Activated naive CD8-positive, alpha-beta T cell (primary cell): Measurements from ENCODE around the gene NUP205.
"Not testable (repeated sequence)": the region's sequence is repeated elsewhere in the genome, so short reads cannot be mapped to it uniquely, and the experiment has no call there.

ENCODE experiments used
- H3K27ac Mint-ChIP-seq: one replicate; pipeline ENCODE4 v1.8.0; 2021; ENCODE audit warnings: mixed read lengths
- H3K27me3 Mint-ChIP-seq: one replicate; pipeline ENCODE4 v1.8.0; 2021; ENCODE audit warnings: mixed read lengths
- H3K36me3 Mint-ChIP-seq: one replicate; pipeline ENCODE4 v1.8.0; 2021; ENCODE audit warnings: mixed read lengths
- H3K4me1 Mint-ChIP-seq: one replicate; pipeline ENCODE4 v1.8.0; 2021; ENCODE audit warnings: low read depth, mixed read lengths
- H3K4me3 Mint-ChIP-seq: one replicate; pipeline ENCODE4 v1.8.0; 2021; ENCODE audit warnings: mild to moderate bottlenecking, mixed read lengths
- H3K9me3 Mint-ChIP-seq: one replicate; pipeline ENCODE4 v1.8.0; 2021; ENCODE audit warnings: low read depth, mixed read lengths

Gene NUP205

DNA sequence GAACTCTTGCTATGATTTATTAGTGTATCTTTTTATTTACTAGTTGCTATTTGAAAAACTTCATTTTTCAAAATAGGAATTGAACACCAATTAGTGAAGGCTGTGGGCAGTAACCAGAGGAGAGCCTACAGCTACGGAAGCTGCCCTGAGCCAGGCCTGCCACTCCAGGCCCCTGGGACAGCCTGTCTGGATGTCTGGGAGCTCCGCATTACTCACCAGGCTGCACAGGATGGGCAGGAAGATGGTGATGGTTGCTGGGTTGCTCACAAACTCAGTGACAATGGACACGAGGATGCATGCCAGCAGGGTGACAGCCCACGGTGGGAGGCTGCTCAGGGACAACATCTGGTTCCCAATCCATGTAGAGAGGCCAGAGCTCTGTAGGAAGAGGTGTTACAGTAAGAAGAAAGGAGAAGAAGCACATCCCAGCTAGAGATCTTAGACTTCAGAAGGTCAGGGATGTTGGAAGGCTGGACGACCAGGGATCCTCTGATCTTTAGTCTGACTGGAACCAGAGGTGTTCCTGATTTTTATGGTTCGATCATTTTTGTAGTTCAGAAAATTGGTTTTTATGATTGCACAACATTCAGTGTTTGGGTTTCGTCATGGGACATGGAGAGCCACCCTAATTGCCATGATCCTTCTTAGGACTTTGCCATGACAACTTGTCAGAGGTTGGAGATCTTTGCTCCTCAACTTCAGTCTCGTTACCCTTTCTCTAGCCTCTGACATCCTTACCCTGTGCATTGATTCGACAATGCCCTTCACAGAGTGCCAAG, 127.8 kb downstream of the NUP205 start:
- no peak overlapping the region for H3K27ac Mint-ChIP-seq

DNA sequence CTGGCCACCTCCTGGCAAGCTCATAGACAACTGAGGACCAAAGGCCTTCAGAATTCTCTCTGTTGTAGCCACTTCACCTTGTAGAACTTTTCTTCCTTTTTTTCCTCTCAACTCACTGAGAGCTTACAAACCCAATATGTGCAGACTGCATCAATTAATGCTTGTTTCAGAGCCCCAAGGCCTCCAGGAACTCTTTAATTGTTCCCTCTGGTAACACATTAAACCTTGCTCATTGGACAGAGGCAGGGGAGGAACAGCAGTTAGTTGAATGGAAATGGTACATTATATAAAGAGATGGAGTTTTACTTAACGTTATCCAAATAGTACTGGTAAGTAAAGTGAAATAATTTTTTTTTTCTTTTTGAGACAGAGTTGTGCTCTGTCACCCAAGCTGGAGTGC, 129.7 kb downstream of the NUP205 start:
- Mint-ChIP-seq H3K4me3 (no peak overlapping the region), H3K36me3 (peaks cover 18% of the 10 kb centered on the region), H3K4me1 (no peaks in the 10 kb centered on the region), H3K27me3 (no peaks in the 10 kb centered on the region), H3K27ac (no peak overlapping the region), H3K9me3 (no peaks in the 10 kb centered on the region)

More for the DNA sequence above, 127.8 kb downstream of the NUP205 start:
- no peak overlapping the region for H3K4me3 Mint-ChIP-seq
- H3K27me3 Mint-ChIP-seq = no peaks in the 10 kb centered on the region
- no peaks in the 10 kb centered on the region for H3K4me1 Mint-ChIP-seq
- H3K9me3 Mint-ChIP-seq = no peaks in the 10 kb centered on the region
- H3K36me3 Mint-ChIP-seq = peaks cover 14% of the 10 kb centered on the region

- no peaks in the 10 kb centered on the region for H3K27me3 Mint-ChIP-seq
- H3K36me3 Mint-ChIP-seq = peaks cover 18% of the 10 kb centered on the region
- no peaks in the 10 kb centered on the region for H3K4me1 Mint-ChIP-seq
- no peak overlapping the region for H3K27ac Mint-ChIP-seq
- H3K4me3 Mint-ChIP-seq = no peak overlapping the region
- no peaks in the 10 kb centered on the region for H3K9me3 Mint-ChIP-seq
These were observed 132.8 kb downstream of the NUP205 start for GRCh38 chr7:135690566-135690965.

- H3K9me3 Mint-ChIP-seq = no peaks in the 10 kb centered on the region
- H3K27me3 Mint-ChIP-seq = no peaks in the 10 kb centered on the region
- H3K36me3 Mint-ChIP-seq = peaks cover 21% of the 10 kb centered on the region
- H3K4me1 Mint-ChIP-seq = no peaks in the 10 kb centered on the region
- no peak overlapping the region for H3K4me3 Mint-ChIP-seq
- H3K27ac Mint-ChIP-seq = no peak overlapping the region
These were observed 134.3 kb downstream of the NUP205 start for GRCh38 chr7:135692055-135692454.

DNA sequence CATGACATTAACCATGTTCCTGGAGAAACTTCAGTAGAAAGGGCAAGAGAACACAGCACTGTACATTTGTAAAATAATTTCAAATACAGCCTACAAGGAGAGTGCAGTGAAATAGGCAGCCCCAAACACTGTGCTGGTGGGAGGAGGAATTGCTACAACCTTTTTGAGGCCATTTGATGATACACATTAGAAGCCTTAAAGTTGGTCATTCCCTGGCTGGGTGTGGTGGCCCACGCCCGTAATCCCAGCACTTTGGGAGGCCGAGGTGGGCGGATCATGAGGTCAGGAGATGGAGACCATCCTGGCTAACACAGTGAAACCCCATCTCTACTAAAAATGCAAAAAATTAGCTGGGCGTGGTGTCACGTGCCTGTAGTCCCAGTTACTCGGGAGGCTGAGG, 134.9 kb downstream of the NUP205 start:
- not testable (repeated sequence) for H3K9me3 Mint-ChIP-seq, H3K27me3 Mint-ChIP-seq, H3K4me1 Mint-ChIP-seq, H3K4me3 Mint-ChIP-seq, H3K27ac Mint-ChIP-seq
- peaks cover 17% of the 10 kb centered on the region for H3K36me3 Mint-ChIP-seq

DNA sequence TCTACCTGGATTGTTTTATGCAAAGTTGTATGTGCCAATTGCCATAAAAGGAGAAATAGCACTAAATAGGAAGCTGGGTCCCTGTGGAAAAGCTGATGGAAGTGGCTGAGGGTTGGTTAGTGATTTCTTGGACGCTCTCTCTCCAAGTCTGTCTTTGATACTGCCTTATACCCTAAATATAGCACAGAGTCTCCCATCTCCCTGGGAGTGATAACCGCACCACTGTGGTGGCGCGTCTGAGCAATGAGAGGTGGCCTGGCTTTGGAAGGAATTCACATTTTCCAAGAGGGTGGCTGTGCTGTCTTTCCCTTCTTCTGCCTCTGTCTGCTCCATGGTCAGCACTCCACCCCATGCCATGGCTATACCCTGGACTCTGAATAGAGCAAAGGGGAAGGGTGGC, 135.8 kb downstream of the NUP205 start:
- no peaks in the 10 kb centered on the region for H3K4me1 Mint-ChIP-seq
- no peaks in the 10 kb centered on the region for H3K9me3 Mint-ChIP-seq
- H3K27ac Mint-ChIP-seq = no peak overlapping the region
- no peak overlapping the region for H3K4me3 Mint-ChIP-seq
- peaks cover 17% of the 10 kb centered on the region for H3K36me3 Mint-ChIP-seq
- no peaks in the 10 kb centered on the region for H3K27me3 Mint-ChIP-seq

DNA sequence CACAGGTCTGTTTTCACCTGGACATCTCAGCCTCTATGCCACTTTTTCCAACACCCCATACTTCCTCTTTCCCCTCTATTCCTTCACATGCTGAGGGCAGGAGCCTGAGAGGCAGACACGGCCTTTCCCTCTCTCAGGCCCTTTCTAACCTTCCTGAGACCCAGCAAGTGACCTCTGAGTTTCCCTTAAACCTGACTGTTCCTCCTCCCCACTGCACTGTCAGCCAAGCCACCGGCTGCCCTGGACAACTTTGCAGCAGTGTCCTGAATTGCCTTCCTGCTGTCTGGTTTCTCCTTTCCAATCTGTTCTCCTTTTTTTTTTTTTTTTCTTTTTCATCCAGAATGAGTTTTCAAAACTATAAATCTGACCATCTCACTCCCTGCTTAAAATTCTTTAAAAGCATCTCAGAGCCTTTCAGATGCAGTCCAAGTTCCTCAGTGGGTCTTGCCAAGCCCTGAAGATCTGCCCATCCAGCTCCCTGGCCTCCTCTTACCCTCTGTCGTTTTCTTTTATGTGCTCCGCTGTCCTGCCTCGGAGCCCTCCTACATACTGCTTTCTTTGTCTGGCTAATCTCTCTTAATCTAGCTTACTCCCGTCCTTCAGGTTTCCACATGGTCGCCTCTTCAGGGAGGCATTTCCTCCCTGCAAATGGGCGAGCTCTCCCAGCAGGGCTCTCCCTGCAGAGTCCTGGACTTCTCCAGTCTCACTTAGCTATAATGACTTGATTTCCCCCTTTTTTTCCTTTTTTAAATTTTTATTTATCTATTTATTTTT, 139.7 kb downstream of the NUP205 start:
- Mint-ChIP-seq H3K36me3 (peaks cover 7% of the 10 kb centered on the region), H3K4me1 (no peaks in the 10 kb centered on the region), H3K4me3 (no peak overlapping the region), H3K27ac (no peak overlapping the region), H3K9me3 (no peaks in the 10 kb centered on the region), H3K27me3 (no peaks in the 10 kb centered on the region)
